ENCODE data around the gene DNAJB6. TPM values are rescaled to one million over a fixed set of nuclear protein-coding genes. Genes with fewer than 3 reads are reported as not detected.

DNAJB6 gene
- total RNA-seq, 4 donors from 2014 or later: 82.5 to 149 (median 94.7) TPM

GRCh38 chr7:157384301-157384700 is 47.5 kb downstream of the DNAJB6 start:
- ATAC-seq (ENCODE audit: low FRiP score) (no peak), DNase-seq (ENCODE audit: low spot score) (no peak)
- no peak for TF ChIP-seq CTCF (IDR thresholded peaks at IDR 0.05)

- peak; percentile 88 for ATAC-seq (ENCODE audit: low FRiP score)
- peak in 1 of 3 donors; percentile 57 for TF ChIP-seq CTCF (IDR thresholded peaks at IDR 0.05)
- peak; percentile 86 for DNase-seq (ENCODE audit: low spot score)
Measured at GRCh38 chr7:157386979-157387800, 50.4 kb downstream of the DNAJB6 start.

- DNase-seq (ENCODE audit: low spot score) (no peak), ATAC-seq (ENCODE audit: low FRiP score) (no peak)
- TF ChIP-seq CTCF (IDR thresholded peaks at IDR 0.05): no peak
Measured at GRCh38 chr7:157388301-157388700, 51.5 kb downstream of the DNAJB6 start.

- DNase-seq (ENCODE audit: low spot score) (no peak), ATAC-seq (ENCODE audit: low FRiP score) (no peak)
- no peak for TF ChIP-seq CTCF (IDR thresholded peaks at IDR 0.05)
Measured at GRCh38 chr7:157389951-157390730, 53.3 kb downstream of the DNAJB6 start.

GRCh38 chr7:157391036-157391710 is 54.4 kb downstream of the DNAJB6 start:
- no peak for DNase-seq (ENCODE audit: low spot score)

More at GRCh38 chr7:157391036-157391710, 54.4 kb downstream of the DNAJB6 start:
- ATAC-seq (ENCODE audit: low FRiP score): no peak
- no peak for TF ChIP-seq CTCF (IDR thresholded peaks at IDR 0.05)
